IMR-90 (cell line): ENCODE measurements around the gene BEAN1. TPM values are rescaled to one million over a fixed set of nuclear protein-coding genes. Genes with fewer than 3 reads are reported as not detected.

Experiments
- ATAC-seq: fragments of 200-7000 bp; cut with Tn5 transposase; 2 replicates; pipeline ENCODE4 v1.9.1; 2020; ENCODE audit warnings: low read depth, mild to moderate bottlenecking, moderate library complexity
- BruUV-seq: library from RNA; stranded (reverse); fragments of 400-500 nt; replicated peaks from 2 replicates; lab custom pipeline; 2021; lab: Mats Ljungman, UMichigan
- CTCF ChIA-PET: fragments of 300-600 bp; formaldehyde crosslinking; extraction: SDS; loops from one replicate; lab custom pipeline; 2021; ENCODE audit warnings: antibody characterized with exemption; lab: Yijun Ruan, JAX
- POLR2A ChIA-PET: fragments of 300-600 bp; sonication (Branson Sonifier 250); formaldehyde crosslinking; loops from one replicate; lab custom pipeline; 2022; ENCODE audit warnings: antibody characterized with exemption; ENCODE audit not compliant: unreplicated experiment; lab: Charles Lee
- DNase-seq: peaks from one replicate; pipeline ENCODE4 v3.0.0; 2013
- H2AFZ ChIP-seq: replicated peaks from 2 replicates; pipeline ENCODE3; 2013; ENCODE audit warnings: low read length, mild to moderate bottlenecking; ENCODE audit not compliant: poor library complexity
- H2AK5ac ChIP-seq: 2 replicates; pipeline ENCODE4 v1.6.1; 2013; ENCODE audit warnings: low read depth, low read length, inconsistent platforms
- H2AK9ac ChIP-seq: replicated peaks from 2 replicates; pipeline ENCODE3; 2013; ENCODE audit warnings: mild to moderate bottlenecking, low read depth, low read length, moderate library complexity; ENCODE audit not compliant: poor library complexity
- H2BK120ac ChIP-seq: 2 replicates; pipeline ENCODE4 v1.6.1; 2013; ENCODE audit warnings: low read depth, low read length, inconsistent platforms
- H2BK15ac ChIP-seq: 3 replicates; pipeline ENCODE4 v1.6.1; 2013; ENCODE audit warnings: low read depth, low read length, inconsistent platforms
- H2BK20ac ChIP-seq: 2 replicates; pipeline ENCODE4 v1.6.1; 2013; ENCODE audit warnings: low read depth, mild to moderate bottlenecking, inconsistent platforms, low read length, moderate library complexity
- H2BK5ac ChIP-seq: 2 replicates; pipeline ENCODE4 v1.6.1; 2013; ENCODE audit warnings: mild to moderate bottlenecking, low read depth, low read length, inconsistent platforms; ENCODE audit not compliant: poor library complexity, severe bottlenecking
- H3K14ac ChIP-seq: replicated peaks from 2 replicates; pipeline ENCODE4 v1.6.1; 2013; ENCODE audit warnings: low read depth, low read length, inconsistent platforms
- H3K18ac ChIP-seq: 2 replicates; pipeline ENCODE4 v1.6.1; 2013; ENCODE audit warnings: low read depth, low read length, control low read depth
- H3K23ac ChIP-seq: 2 replicates; pipeline ENCODE4 v1.6.1; 2013; ENCODE audit warnings: low read depth, low read length, inconsistent platforms
- H3K27ac ChIP-seq: 2 replicates; pipeline ENCODE4 v1.5.1; 2013; ENCODE audit warnings: mild to moderate bottlenecking, control low read depth, low read length; ENCODE audit not compliant: insufficient read depth
- H3K27me3 ChIP-seq: 2 replicates; pipeline ENCODE4 v1.6.1; 2013; ENCODE audit warnings: low read length; ENCODE audit not compliant: control insufficient read depth, insufficient read depth
- H3K36me3 ChIP-seq: 2 replicates; pipeline ENCODE4 v1.6.1; 2013; ENCODE audit warnings: low read length, mixed read lengths; ENCODE audit not compliant: control insufficient read depth, insufficient read depth
- H3K4ac ChIP-seq: 2 replicates; pipeline ENCODE4 v1.6.1; 2013; ENCODE audit warnings: low read depth, low read length, inconsistent platforms
- H3K4me1 ChIP-seq: 2 replicates; pipeline ENCODE4 v1.6.1; 2013; ENCODE audit warnings: low read length, mixed read lengths; ENCODE audit not compliant: control insufficient read depth, insufficient read depth
- H3K4me2 ChIP-seq: 2 replicates; pipeline ENCODE4 v1.6.1; 2013; ENCODE audit warnings: low read depth, mild to moderate bottlenecking, control low read depth, low read length, moderate library complexity
- H3K4me3 ChIP-seq: 2 replicates; pipeline ENCODE4 v1.5.1; 2013; ENCODE audit warnings: low read depth, mild to moderate bottlenecking, control low read depth, low read length, moderate library complexity; ENCODE audit not compliant: insufficient read depth
- H3K56ac ChIP-seq: 2 replicates; pipeline ENCODE4 v1.6.1; 2013; ENCODE audit warnings: low read length, inconsistent platforms; ENCODE audit not compliant: insufficient read depth; ENCODE audit errors: extremely low read depth
- H3K79me1 ChIP-seq, 2 experiments: 2 replicates each; pipeline ENCODE4 v1.6.1; 2013; ENCODE audit warnings: low read length in 2 of 2, inconsistent platforms in 1 of 2, low read depth in 1 of 2
- H3K9ac ChIP-seq: 2 replicates; pipeline ENCODE4 v1.6.1; 2013; ENCODE audit warnings: low read depth, low read length, control low read depth
- H3K9me1 ChIP-seq: 2 replicates; pipeline ENCODE4 v1.6.1; 2013; ENCODE audit warnings: low read length, inconsistent platforms; ENCODE audit not compliant: insufficient read depth
- H3K9me3 ChIP-seq: 2 replicates; pipeline ENCODE4 v1.6.1; 2013; ENCODE audit warnings: low read length; ENCODE audit not compliant: control insufficient read depth, insufficient read depth
- H4K20me1 ChIP-seq: 2 replicates; pipeline ENCODE4 v1.6.1; 2013; ENCODE audit warnings: low read length, inconsistent platforms; ENCODE audit not compliant: insufficient read depth
- H4K5ac ChIP-seq: 2 replicates; pipeline ENCODE4 v1.6.1; 2013; ENCODE audit warnings: mild to moderate bottlenecking, low read depth, low read length, control low read depth
- H4K8ac ChIP-seq, 2 experiments: 2 replicates each; pipeline ENCODE4 v1.6.1; 2013; ENCODE audit warnings: low read depth in 2 of 2, low read length in 2 of 2, control low read depth in 1 of 2, inconsistent platforms in 1 of 2
- H4K91ac ChIP-seq: 2 replicates; pipeline ENCODE4 v1.6.1; 2013; ENCODE audit warnings: low read depth, low read length, inconsistent platforms; ENCODE audit not compliant: insufficient read depth
- BHLHE40 ChIP-seq: fragments of 150-350 bp; IDR thresholded peaks from 2 replicates; pipeline ENCODE4 v1.6.1; 2016; ENCODE audit warnings: mild to moderate bottlenecking, low read depth, low read length
- CEBPB ChIP-seq: IDR thresholded peaks from 2 replicates; pipeline ENCODE4 v1.6.1; 2012; ENCODE audit warnings: low read depth, low read length, improper control_type of control experiment
- CHD1 ChIP-seq: IDR thresholded peaks from 2 replicates; pipeline ENCODE4 v1.6.1; 2012; ENCODE audit warnings: low read depth, low read length, improper control_type of control experiment
- FOS ChIP-seq: fragments of 150-350 bp; IDR thresholded peaks from 2 replicates; pipeline ENCODE4 v1.6.1; 2016; ENCODE audit warnings: low read depth, low read length
- MXI1 ChIP-seq: IDR thresholded peaks from 2 replicates; pipeline ENCODE4 v1.6.1; 2012; ENCODE audit warnings: low read depth, mild to moderate bottlenecking, low read length, moderate library complexity, borderline replicate concordance
- NFE2L2 ChIP-seq: fragments of 150-350 bp; IDR thresholded peaks from 2 replicates; pipeline ENCODE4 v1.6.1; 2016; ENCODE audit warnings: low read depth, mild to moderate bottlenecking, low read length
- POLR2A ChIP-seq: IDR thresholded peaks from 2 replicates; pipeline ENCODE4 v1.6.1; 2012; ENCODE audit warnings: mild to moderate bottlenecking, low read depth, low read length
- RCOR1 ChIP-seq: IDR thresholded peaks from 2 replicates; pipeline ENCODE4 v1.6.1; 2012; ENCODE audit warnings: mild to moderate bottlenecking, low read length, improper control_type of control experiment; ENCODE audit not compliant: insufficient replicate concordance
- RFX5 ChIP-seq: IDR thresholded peaks from 2 replicates; pipeline ENCODE4 v1.8.0; 2012; ENCODE audit warnings: low read depth, mild to moderate bottlenecking, low read length, moderate library complexity
- USF2 ChIP-seq: fragments of 150-350 bp; IDR thresholded peaks from 2 replicates; pipeline ENCODE4 v1.6.1; 2017; ENCODE audit warnings: mild to moderate bottlenecking, antibody characterized with exemption, low read length, low read depth
- WGBS, 2 experiments: methylation state at CpG; one replicate each; pipeline versions ENCODE4 v1.1.5 to v1.1.7; 2013; ENCODE audit warnings: missing lambda C conversion rate in 2 of 2; ENCODE audit not compliant: insufficient read length in 1 of 2; ENCODE audit errors: extremely low coverage in 2 of 2; 5-methylcytosine and 5-hydroxymethylcytosine counted together
- dilution Hi-C: fragments of 300-500 bp; cut with HindIII; formaldehyde crosslinking; loops from one replicate; pipeline ENCODE4 v1.14.3; 2018; ENCODE audit warnings: low sequenced_read_pairs; ENCODE audit not compliant: unreplicated experiment
- in situ Hi-C: fragments of 300-500 bp; cut with MboI; formaldehyde crosslinking; loops from 3 replicates; pipeline ENCODE4 v1.14.3; 2019; ENCODE audit warnings: low sequenced_read_pairs, inconsistent platforms, mixed read lengths
- intact Hi-C: fragments of 100-400 bp; cut with micrococcal nuclease; formaldehyde crosslinking; loops from 2 replicates; pipeline ENCODE4 v1.10.0; 2022
- polyA plus RNA-seq, 3 experiments: library from polyadenylated mRNA; depleted of rRNA; stranded (reverse); fragments of >200 nt; gene quantifications; 2 replicates each; pipeline ENCODE4 v1.2.3, GENCODE V29; 2012; ENCODE audit warnings: low replicate concordance in 1 of 3
- total RNA-seq: library from RNA; depleted of rRNA; stranded (reverse); fragments of >200 nt; gene quantifications from 2 replicates; pipeline ENCODE4 v1.2.3, GENCODE V29; 2012
- TF ChIP-seq, protein P1 (sequence below): conservative IDR thresholded peaks from 2 replicates; pipeline ENCODE4 v1.5.1; 2012; ENCODE audit warnings: mild to moderate bottlenecking, low read depth, low read length, improper control_type of control experiment

BEAN1 gene
- total and polyA plus RNA-seq, 2 of the 4 experiments (the other 2 are of a cell fraction): not detected

GRCh38 chr16:66385415-66385814 lies 41.7 kb upstream of the BEAN1 start:
- intact Hi-C loops (no loop called here), dilution Hi-C loops (no loop called here), in situ Hi-C loops (no loop called here)
- POLR2A ChIA-PET: no interaction called here
- H4K91ac ChIP-seq: no peak overlapping the region
- no peak overlapping the region for H3K4me2 ChIP-seq
- no peak overlapping the region for H4K5ac ChIP-seq
- no peak overlapping the region for H4K8ac ChIP-seq
- H4K20me1 ChIP-seq: no peaks in the 10 kb centered on the region
- CTCF ChIA-PET: no interaction called here
- DNase-seq: no peak
- H3K9ac ChIP-seq: no peak overlapping the region
- no peak overlapping the region for H3K56ac ChIP-seq
- no peak for TF ChIP-seq CHD1
- no peak for TF ChIP-seq RFX5
- TF ChIP-seq NFE2L2: no peak
- no peak for TF ChIP-seq BHLHE40
- TF ChIP-seq CEBPB: no peak
- no peak for TF ChIP-seq MXI1
- TF ChIP-seq RCOR1: no peak
- TF ChIP-seq FOS: no peak
- no peak for TF ChIP-seq POLR2A
- TF ChIP-seq, protein P1, sequence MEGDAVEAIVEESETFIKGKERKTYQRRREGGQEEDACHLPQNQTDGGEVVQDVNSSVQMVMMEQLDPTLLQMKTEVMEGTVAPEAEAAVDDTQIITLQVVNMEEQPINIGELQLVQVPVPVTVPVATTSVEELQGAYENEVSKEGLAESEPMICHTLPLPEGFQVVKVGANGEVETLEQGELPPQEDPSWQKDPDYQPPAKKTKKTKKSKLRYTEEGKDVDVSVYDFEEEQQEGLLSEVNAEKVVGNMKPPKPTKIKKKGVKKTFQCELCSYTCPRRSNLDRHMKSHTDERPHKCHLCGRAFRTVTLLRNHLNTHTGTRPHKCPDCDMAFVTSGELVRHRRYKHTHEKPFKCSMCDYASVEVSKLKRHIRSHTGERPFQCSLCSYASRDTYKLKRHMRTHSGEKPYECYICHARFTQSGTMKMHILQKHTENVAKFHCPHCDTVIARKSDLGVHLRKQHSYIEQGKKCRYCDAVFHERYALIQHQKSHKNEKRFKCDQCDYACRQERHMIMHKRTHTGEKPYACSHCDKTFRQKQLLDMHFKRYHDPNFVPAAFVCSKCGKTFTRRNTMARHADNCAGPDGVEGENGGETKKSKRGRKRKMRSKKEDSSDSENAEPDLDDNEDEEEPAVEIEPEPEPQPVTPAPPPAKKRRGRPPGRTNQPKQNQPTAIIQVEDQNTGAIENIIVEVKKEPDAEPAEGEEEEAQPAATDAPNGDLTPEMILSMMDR: no peak
- no peak for TF ChIP-seq USF2
- no peak overlapping the region for H2AK5ac ChIP-seq
- no peak overlapping the region for H2BK15ac ChIP-seq
- no peak overlapping the region for H2BK5ac ChIP-seq
- peaks cover 10% of the 10 kb centered on the region for H3K4me1 ChIP-seq
- H2BK120ac ChIP-seq: no peak overlapping the region
- no peak overlapping the region for H3K4ac ChIP-seq
- no peak overlapping the region for H3K18ac ChIP-seq
- ATAC-seq: no peak
- no peak overlapping the region for H3K14ac ChIP-seq
- WGBS, 2 experiments: 33% methylated on average over 2 of the region's 4 CpGs; no CpG with 5 or more reads in 1 of the 2 experiments
- no peak overlapping the region for H3K23ac ChIP-seq
- H3K9me3 ChIP-seq: no peaks in the 10 kb centered on the region
- H3K79me1 ChIP-seq: no peaks in the 10 kb centered on the region
- no peak overlapping the region for H2AFZ ChIP-seq
- peaks cover 9% of the 10 kb centered on the region for H3K9me1 ChIP-seq
- no peak overlapping the region for H3K4me3 ChIP-seq
- H2BK20ac ChIP-seq: no peak overlapping the region
- BruUV-seq: no TSS peak
- no peaks in the 10 kb centered on the region for H3K36me3 ChIP-seq
- H2AK9ac ChIP-seq: no peak overlapping the region
- H3K27me3 ChIP-seq: peaks cover 14% of the 10 kb centered on the region
- no peak overlapping the region for H3K27ac ChIP-seq
